Activated CD8-positive, alpha-beta T cell treated with anti-CD3 and anti-CD28 coated beads, Interleukin-2, amount 10 ng/mL, durations not matched to agents 7 days and 5 days (primary cell): ENCODE results near the gene TGFB3. TPM values are rescaled to one million over a fixed set of nuclear protein-coding genes. Genes with fewer than 3 reads are reported as not detected.

ENCODE experiments used
- ATAC-seq: fragments of 150-1000 bp; cut with Tn5 transposase; one replicate; pipeline ENCODE4 v1.10.0; 2021; ENCODE audit warnings: moderate library complexity
- CTCF ChIA-PET: fragments of 350-600 bp; sonication (Branson Sonifier 250); formaldehyde crosslinking; loops from one replicate; lab custom pipeline; 2021; ENCODE audit warnings: antibody characterized with exemption; lab: Charles Lee
- POLR2A ChIA-PET: fragments of 350-600 bp; sonication (Branson Sonifier 250); formaldehyde crosslinking; loops from one replicate; lab custom pipeline; 2021; ENCODE audit warnings: antibody characterized with exemption; lab: Charles Lee
- DNase-seq: peaks from one replicate; pipeline ENCODE4 v3.0.0-alpha.2; 2020
- H3K27ac Mint-ChIP-seq: one replicate; pipeline ENCODE4 v1.8.0; 2021; ENCODE audit warnings: mild to moderate bottlenecking, mixed read lengths
- H3K27me3 Mint-ChIP-seq: one replicate; pipeline ENCODE4 v1.8.0; 2021; ENCODE audit warnings: low read depth, mixed read lengths
- H3K36me3 Mint-ChIP-seq: one replicate; pipeline ENCODE4 v1.8.0; 2021; ENCODE audit warnings: low read depth, mixed read lengths
- H3K4me1 Mint-ChIP-seq: one replicate; pipeline ENCODE4 v1.8.0; 2021; ENCODE audit warnings: low read depth, mixed read lengths
- H3K4me3 Mint-ChIP-seq: one replicate; pipeline ENCODE4 v1.8.0; 2021; ENCODE audit warnings: mild to moderate bottlenecking, mixed read lengths
- H3K9me3 Mint-ChIP-seq: one replicate; pipeline ENCODE4 v1.8.0; 2022; ENCODE audit warnings: mixed read lengths; ENCODE audit not compliant: insufficient read depth
- total RNA-seq, 2 experiments: library from RNA; stranded (reverse); gene quantifications; one replicate each; pipeline ENCODE4 v1.2.3, GENCODE V29; 2021

The TGFB3 gene
- total RNA-seq, 2 experiments from 2014 or later, result 1.7 to 1.8 TPM

DNA sequence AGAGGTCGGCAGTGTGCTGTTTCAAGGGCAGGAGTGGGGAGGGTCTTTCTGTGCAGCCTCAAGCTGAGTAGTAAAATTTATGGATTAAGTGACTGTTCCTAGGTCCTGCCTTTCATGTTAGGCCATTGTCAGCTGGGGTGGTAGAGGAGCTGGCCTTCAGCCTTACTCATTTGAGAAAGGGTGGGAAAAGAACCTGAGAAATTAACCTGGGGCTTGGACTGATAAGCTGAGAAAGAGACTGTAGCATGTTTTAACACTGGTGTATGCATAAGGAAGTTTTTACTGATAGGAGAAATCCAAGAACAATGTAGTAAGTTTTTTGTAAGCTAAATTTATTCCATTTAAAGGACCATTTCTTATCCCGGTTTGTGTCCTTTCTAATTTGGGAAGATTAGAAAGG lies 24.5 kb upstream of the TGFB3 start:
- H3K4me1 Mint-ChIP-seq, result no peaks in the 10 kb centered on the region
- no peak for ATAC-seq
- peaks cover 3% of the 10 kb centered on the region for H3K36me3 Mint-ChIP-seq
- CTCF ChIA-PET, result no interaction called here
- no peak overlapping the region for H3K27ac Mint-ChIP-seq
- peaks cover 8% of the 10 kb centered on the region for H3K9me3 Mint-ChIP-seq
- no peak overlapping the region for H3K4me3 Mint-ChIP-seq
- no peaks in the 10 kb centered on the region for H3K27me3 Mint-ChIP-seq
- DNase-seq, result no peak
- POLR2A ChIA-PET, result no interaction called here

DNA sequence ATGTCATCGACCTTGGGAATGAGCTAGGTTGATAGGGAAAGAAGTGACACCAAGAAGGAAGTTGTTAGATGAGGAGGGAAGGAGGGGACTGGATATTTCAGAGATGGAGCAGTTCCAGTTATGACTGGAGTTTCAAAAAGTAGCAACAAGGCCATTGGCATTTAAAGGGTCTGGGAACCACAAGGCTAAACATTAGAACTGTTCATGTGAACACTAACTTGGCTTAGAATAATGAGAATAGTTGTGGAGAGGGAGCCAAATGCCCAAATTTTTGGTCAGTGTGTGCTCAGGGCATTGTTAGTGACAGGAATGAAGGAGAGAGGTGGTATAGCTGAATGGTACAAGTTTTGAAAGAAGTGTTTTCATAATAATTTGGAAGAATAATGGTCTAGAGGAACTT lies 20.6 kb upstream of the TGFB3 start:
- H3K36me3 Mint-ChIP-seq, result peaks cover 3% of the 10 kb centered on the region
- H3K27ac Mint-ChIP-seq, result no peak overlapping the region
- DNase-seq (no peak), ATAC-seq (no peak)
- no peaks in the 10 kb centered on the region for H3K27me3 Mint-ChIP-seq
- H3K4me1 Mint-ChIP-seq, result no peaks in the 10 kb centered on the region
- ChIA-PET CTCF (no interaction called here), POLR2A (no interaction called here)
- peaks cover 8% of the 10 kb centered on the region for H3K9me3 Mint-ChIP-seq
- H3K4me3 Mint-ChIP-seq, result no peak overlapping the region

DNA sequence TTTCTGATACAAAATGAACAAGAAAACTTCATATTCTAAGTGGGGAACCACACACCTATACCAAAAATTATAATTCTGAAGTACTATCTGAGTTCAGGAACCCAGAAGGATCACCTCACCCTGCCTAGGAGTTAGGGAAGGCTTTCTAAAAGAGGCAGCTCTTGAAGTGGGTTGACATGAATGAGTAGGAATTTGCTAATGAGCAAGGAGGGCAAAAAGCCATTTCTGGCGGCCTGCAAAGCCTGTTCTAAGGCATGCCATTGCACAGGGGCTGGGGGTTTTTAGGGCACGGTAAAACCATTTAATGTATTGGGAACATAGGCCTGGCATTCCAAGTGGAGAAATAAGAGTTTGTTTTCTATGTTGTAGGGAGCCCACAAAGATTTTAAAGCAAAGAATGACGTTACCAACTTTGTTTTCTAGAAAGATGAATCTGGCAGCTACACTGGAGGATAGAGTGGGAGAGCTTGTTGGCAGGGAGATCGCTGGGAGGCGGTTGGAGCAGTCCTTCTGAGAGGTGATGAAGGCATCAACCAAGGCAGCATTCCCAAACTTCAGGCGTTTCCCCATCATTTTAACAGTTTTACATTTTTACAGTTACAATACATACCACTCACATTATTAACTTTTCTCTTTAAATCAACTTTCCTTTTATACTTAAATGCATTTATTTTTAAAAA lies 17.9 kb upstream of the TGFB3 start:
- ATAC-seq (no peak), DNase-seq (no peak)
- no peaks in the 10 kb centered on the region for H3K27me3 Mint-ChIP-seq
- ChIA-PET CTCF (no interaction called here), POLR2A (no interaction called here)
- peaks cover 3% of the 10 kb centered on the region for H3K9me3 Mint-ChIP-seq
- no peak overlapping the region for H3K27ac Mint-ChIP-seq
- H3K4me3 Mint-ChIP-seq, result no peak overlapping the region
- H3K36me3 Mint-ChIP-seq, result no peaks in the 10 kb centered on the region
- no peaks in the 10 kb centered on the region for H3K4me1 Mint-ChIP-seq

DNA sequence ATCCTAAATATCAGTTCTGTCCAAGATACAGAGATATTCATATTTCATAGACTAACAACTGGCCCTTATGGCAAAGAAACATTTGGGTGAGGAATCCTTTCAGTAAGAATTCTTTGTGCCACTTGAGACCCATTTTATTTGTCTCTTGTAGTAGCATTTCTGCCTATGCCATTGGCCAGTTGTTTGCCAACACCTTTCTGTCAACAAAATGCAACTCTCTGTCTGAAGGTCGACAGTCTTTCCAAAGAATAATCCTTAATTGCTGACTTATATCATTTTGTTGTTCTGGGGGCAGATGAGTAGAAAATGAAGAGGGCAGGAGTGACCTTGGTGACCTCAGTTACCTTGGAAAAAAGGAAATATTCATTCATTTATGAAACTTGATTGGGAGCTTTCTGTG lies 14.7 kb upstream of the TGFB3 start:
- no peak for ATAC-seq
- CTCF ChIA-PET, result interaction anchor here (1.6 to 2.4 kb wide), 2 partner anchors 14 to 90 kb away, joined by 5 to 6 read pairs; partner anchors contain the start of gene TGFB3

DNA sequence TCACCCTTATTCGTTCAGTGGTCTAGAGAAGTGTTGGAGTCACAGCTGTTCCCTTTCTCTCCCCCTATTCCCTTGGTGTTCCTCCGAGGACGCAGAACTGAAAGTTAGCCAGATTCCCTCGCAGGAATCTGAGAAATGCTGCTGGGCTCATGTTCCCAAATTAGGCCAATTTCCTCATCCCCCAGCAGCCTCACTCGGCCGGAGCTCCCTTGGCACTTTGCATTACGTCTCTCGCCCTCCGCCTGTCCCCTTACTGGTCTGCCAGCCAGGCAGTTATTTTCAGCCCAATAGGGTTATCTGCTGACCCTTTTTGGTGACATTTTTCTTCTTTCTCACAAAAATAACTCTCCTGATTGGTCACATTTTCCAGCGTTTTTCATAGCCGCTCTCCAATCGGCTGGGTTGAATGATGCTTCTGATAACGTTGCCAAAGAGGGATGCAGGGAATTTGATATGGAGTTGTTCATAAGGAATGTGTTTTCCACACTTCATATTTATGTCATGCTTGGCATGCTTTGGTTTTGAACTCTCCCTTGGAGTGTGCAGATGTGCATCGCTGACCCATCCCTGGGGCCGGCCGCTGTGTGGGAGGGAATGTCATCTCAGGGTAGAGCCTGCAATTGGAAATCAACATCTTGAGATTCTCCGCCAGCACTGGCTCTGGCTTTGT lies 13.7 kb upstream of the TGFB3 start:
- Mint-ChIP-seq H3K9me3 (no peaks in the 10 kb centered on the region), H3K36me3 (no peaks in the 10 kb centered on the region), H3K27me3 (no peaks in the 10 kb centered on the region), H3K4me1 (peaks cover 5% of the 10 kb centered on the region), H3K27ac (no peak overlapping the region), H3K4me3 (no peak overlapping the region)
- CTCF ChIA-PET, result interaction anchor here (1.2 to 1.4 kb wide), 3 partner anchors 13 to 162 kb away, joined by 3 to 4 read pairs (median 3); no protein-coding TSS in a partner anchor
- POLR2A ChIA-PET, result no interaction called here
- no peak for ATAC-seq
- no peak for DNase-seq

More for the DNA sequence above, 14.7 kb upstream of the TGFB3 start:
- Mint-ChIP-seq H3K27me3 (no peaks in the 10 kb centered on the region), H3K27ac (no peak overlapping the region), H3K4me1 (peaks cover 5% of the 10 kb centered on the region), H3K9me3 (no peaks in the 10 kb centered on the region), H3K36me3 (no peaks in the 10 kb centered on the region), H3K4me3 (no peak overlapping the region)
- POLR2A ChIA-PET, result no interaction called here
- no peak for DNase-seq

DNA sequence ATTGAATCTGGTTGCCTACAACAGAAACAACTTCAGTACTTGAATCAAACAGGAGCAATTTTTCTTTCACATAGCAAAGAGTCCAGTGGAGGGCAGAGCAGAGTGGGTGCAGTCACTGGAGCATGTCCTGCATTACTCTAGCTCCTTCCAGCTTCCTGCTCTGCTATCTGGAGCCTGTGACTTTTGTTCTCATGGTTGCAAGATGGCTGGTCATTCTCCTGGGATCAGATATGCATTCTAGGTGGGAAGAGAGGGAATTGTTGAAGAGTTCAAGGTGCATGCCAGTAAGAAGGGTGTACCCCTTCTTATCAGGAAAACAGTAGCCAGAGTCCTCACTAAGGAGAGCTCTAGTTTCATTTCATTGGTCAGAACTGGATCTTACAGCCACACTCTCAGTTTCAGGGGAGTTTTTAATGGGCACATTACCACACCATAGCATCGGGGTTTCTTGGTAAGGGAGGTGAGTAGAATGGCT lies 11.8 kb upstream of the TGFB3 start:
- Mint-ChIP-seq H3K9me3 (no peaks in the 10 kb centered on the region), H3K36me3 (no peaks in the 10 kb centered on the region), H3K27me3 (no peaks in the 10 kb centered on the region), H3K4me1 (peaks cover 5% of the 10 kb centered on the region), H3K27ac (no peak overlapping the region), H3K4me3 (no peak overlapping the region)
- POLR2A ChIA-PET, result interaction anchor here (0.8 to 1.2 kb wide), 2 partner anchors 14 to 292 kb away, joined by 3 read pairs; no protein-coding TSS in a partner anchor
- CTCF ChIA-PET, result interaction anchor here (1.8 kb wide), 1 partner anchor 88 kb away, joined by 4 read pairs; no protein-coding TSS in a partner anchor
- DNase-seq (no peak), ATAC-seq (no peak)

DNA sequence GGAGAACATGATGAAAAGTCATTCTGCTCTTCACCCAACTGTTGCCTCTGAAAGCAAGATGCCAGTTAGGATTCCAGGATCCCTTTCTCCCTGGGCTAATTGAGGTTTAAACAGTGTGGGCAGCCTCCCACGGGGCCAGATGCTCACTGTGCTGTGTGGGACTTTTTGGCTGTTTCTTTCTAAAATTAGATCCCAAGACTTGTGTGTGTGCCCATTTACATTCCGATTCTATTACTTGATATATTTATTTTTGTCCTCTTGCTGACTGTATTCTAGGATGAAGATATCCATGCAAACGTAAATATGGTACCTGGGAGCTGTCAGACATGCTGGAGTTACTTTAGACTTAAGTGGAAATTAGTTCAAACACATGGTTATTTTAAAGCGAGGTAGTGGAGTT lies 10.0 kb upstream of the TGFB3 start:
- CTCF ChIA-PET, result interaction anchor here (1.1 kb wide), 1 partner anchor 9 kb away, joined by 4 read pairs; no protein-coding TSS in a partner anchor

DNA sequence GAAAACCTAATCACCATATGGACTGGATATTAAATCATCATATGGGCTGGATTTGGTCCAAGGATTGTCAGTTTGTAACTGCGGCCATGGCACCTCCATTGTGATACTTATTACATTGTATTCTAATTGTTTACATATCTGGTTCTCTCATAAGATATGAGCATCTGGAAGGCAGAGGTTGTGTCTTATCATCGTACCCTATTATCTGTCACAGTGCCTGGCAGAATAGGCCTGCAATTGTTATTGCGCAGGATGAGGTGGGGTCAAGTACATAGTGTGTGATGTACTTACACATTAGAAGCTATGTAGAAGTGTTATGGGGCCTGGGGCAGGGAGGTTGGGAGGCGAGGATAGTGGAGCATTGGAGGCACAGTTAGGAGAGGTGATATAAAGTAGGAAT lies 8.5 kb upstream of the TGFB3 start:
- H3K27me3 Mint-ChIP-seq, result no peaks in the 10 kb centered on the region
- no peaks in the 10 kb centered on the region for H3K36me3 Mint-ChIP-seq
- no peak for ATAC-seq
- no peaks in the 10 kb centered on the region for H3K9me3 Mint-ChIP-seq
- no peak overlapping the region for H3K4me3 Mint-ChIP-seq
- POLR2A ChIA-PET, result interaction anchor here (0.6 kb wide), 1 partner anchor 66 kb away, joined by 3 read pairs; no protein-coding TSS in a partner anchor
- no peak overlapping the region for H3K27ac Mint-ChIP-seq
- peaks cover 17% of the 10 kb centered on the region for H3K4me1 Mint-ChIP-seq
- CTCF ChIA-PET, result interaction anchor here (0.7 to 1.7 kb wide), 2 partner anchors 9 to 11 kb away, joined by 3 to 5 read pairs; partner anchors contain the start of gene TGFB3
- DNase-seq, result no peak

More for the DNA sequence above, 10.0 kb upstream of the TGFB3 start:
- no peaks in the 10 kb centered on the region for H3K9me3 Mint-ChIP-seq
- no peak overlapping the region for H3K4me3 Mint-ChIP-seq
- H3K27me3 Mint-ChIP-seq, result no peaks in the 10 kb centered on the region
- ATAC-seq, result no peak
- no peak overlapping the region for H3K27ac Mint-ChIP-seq
- POLR2A ChIA-PET, result no interaction called here
- no peaks in the 10 kb centered on the region for H3K36me3 Mint-ChIP-seq
- H3K4me1 Mint-ChIP-seq, result peaks cover 5% of the 10 kb centered on the region
- no peak for DNase-seq

DNA sequence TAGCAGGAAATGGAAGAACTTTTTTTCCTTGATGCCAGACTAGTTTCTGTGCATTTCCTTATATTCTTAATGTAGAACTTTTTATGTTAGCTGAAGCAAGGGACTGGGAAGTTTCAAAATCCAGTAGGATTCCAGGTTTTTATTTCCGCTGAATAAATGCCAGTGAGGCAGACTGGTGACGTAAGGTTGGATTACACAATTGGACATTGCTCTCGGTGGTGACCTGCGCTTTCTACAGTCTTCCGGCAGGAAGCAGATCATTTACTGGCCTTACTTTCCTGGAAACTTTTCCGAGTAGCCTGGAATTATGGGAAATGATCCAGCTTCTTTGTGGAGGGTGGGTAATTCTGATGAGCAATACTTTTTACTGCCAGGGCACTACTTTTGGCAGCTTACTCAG lies 7.3 kb upstream of the TGFB3 start:
- Mint-ChIP-seq H3K9me3 (no peaks in the 10 kb centered on the region), H3K27ac (no peak overlapping the region), H3K36me3 (no peaks in the 10 kb centered on the region), H3K4me3 (no peak overlapping the region), H3K27me3 (peaks cover 5% of the 10 kb centered on the region), H3K4me1 (peaks cover 17% of the 10 kb centered on the region)
- ChIA-PET POLR2A (no interaction called here), CTCF (no interaction called here)
- ATAC-seq (no peak), DNase-seq (no peak)

DNA sequence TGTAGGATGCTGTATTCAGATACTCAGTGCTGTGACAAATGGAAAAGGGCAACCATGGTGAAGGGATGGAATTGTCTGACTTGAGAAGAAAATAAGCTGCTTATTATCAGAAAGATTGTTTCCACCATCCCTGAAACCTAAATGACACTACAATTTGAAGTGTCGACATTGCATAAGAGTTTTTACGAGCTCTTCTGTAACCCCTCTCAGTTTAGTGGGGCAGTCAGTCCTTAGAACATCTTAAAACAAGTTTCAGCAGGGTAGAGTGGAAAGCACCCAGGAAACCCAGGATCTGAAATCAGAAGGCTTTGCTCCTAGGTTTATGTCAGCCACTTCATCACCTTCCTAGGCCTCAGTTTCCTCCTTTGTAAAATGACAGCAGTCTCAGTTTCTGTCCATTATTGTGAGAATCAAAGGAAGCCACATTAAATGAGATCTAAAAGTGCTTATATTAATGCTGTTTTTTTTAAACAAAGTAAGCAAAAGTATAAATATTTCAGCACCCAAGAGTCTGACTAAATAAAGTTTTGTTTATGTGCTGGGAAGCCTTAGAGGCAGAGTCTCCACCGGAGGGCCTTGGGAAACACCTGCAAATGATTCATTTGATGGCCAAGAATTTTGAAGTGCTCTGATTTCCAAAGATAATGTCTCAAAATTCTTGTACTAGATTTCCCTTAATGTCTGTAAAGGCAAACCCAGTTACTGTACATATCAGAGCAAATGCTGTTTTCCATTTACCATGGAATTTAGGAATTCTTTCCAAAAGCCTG lies 5.6 kb upstream of the TGFB3 start:
- H3K9me3 Mint-ChIP-seq, result no peaks in the 10 kb centered on the region
- peaks cover 11% of the 10 kb centered on the region for H3K27me3 Mint-ChIP-seq
- peaks cover 14% of the 10 kb centered on the region for H3K4me1 Mint-ChIP-seq
- no peaks in the 10 kb centered on the region for H3K36me3 Mint-ChIP-seq
- H3K27ac Mint-ChIP-seq, result no peak overlapping the region
- no peak overlapping the region for H3K4me3 Mint-ChIP-seq
- ChIA-PET POLR2A (interaction anchor here (0.9 kb wide), 1 partner anchor 81 kb away, joined by 3 read pairs; no protein-coding TSS in a partner anchor), CTCF (interaction anchor here (9.5 to 14.7 kb wide), 2 partner anchors 81 to 277 kb away, joined by 183 to 202 read pairs; no protein-coding TSS in a partner anchor)
- ATAC-seq, result no peak
- no peak for DNase-seq

DNA sequence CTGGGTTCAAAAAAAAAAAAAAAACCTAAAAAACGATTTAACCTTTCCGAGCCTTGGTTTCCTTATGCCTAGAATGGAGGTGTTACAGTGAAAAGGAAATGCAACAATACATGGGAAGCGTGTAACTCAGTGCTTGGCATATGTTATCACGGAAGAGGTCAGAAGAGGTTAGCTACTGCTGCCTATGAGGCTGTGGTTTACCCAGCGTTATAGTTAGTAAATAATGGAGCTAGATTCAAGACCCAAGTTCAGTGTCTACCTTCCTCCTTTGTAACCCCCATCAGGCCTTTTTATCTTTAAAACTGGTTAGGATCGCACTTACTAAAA lies 4.6 kb upstream of the TGFB3 start:
- Mint-ChIP-seq H3K36me3 (no peaks in the 10 kb centered on the region), H3K27ac (peak overlapping the region; percentile 63), H3K4me1 (peaks cover 20% of the 10 kb centered on the region), H3K9me3 (no peaks in the 10 kb centered on the region), H3K4me3 (peak overlapping the region; percentile 80), H3K27me3 (peaks cover 11% of the 10 kb centered on the region)
- no peak for ATAC-seq
- POLR2A ChIA-PET, result no interaction called here
- no peak for DNase-seq
- CTCF ChIA-PET, result interaction anchor here (0.8 to 14.7 kb wide), 6 partner anchors 14 to 410 kb away, joined by 3 to 202 read pairs (median 4); no protein-coding TSS in a partner anchor
